ENCODE measurements around the gene KNL1. TPM values are rescaled to one million over a fixed set of nuclear protein-coding genes. Genes with fewer than 3 reads are reported as not detected.

The KNL1 gene
- total RNA-seq, 4 donors from 2014 or later: 6.6 to 26.6 (median 12.8) TPM

GRCh38 chr15:40693904-40694687, 100.0 kb downstream of the KNL1 start:
- no peaks in the 10 kb centered on the region for H3K9me3 ChIP-seq
- H3K36me3 ChIP-seq: no peaks in the 10 kb centered on the region
- DNase-seq: peak in 1 of 3 donors; percentile 41
- no peak for TF ChIP-seq POLR2A (IDR thresholded peaks at IDR 0.05)
- TF ChIP-seq CTCF (IDR thresholded peaks at IDR 0.05): no peak
- H3K27me3 ChIP-seq: no peaks in the 10 kb centered on the region
- H3K27ac ChIP-seq: peak overlapping the region; percentile 96 to 98 (median 98)
- H3K4me1 ChIP-seq: peaks cover 0 to 16% (median 6%) of the 10 kb centered on the region in 4 donors
- H3K4me3 ChIP-seq: peak overlapping the region; percentile 74 to 94 (median 86)

- TF ChIP-seq POLR2A (IDR thresholded peaks at IDR 0.05): peak; percentile 72 to 84
- no peak for TF ChIP-seq CTCF (IDR thresholded peaks at IDR 0.05)
- Histone ChIP-seq H3K36me3 (no peaks in the 10 kb centered on the region), H3K4me3 (peak within 1 kb of the TSS; percentile 74 to 94 (median 86)), H3K9me3 (no peaks in the 10 kb centered on the region), H3K4me1 (peaks cover 0 to 16% (median 6%) of the 10 kb centered on the region in 4 donors), H3K27me3 (no peaks in the 10 kb centered on the region), H3K27ac (peak within 1 kb of the TSS; percentile 96 to 98 (median 98))
- peak; percentile 90 to 97 (median 96) for DNase-seq
Measured at GRCh38 chr15:40694688-40695468, 100.8 kb downstream of the KNL1 start, which contains the start of gene RAD51. Gene RAD51, plus strand, starts transcription at chr15:40695174. Its CDS starts 3,585 bp downstream, at chr15:40698759.

- no peaks in the 10 kb centered on the region for H3K36me3 ChIP-seq
- H3K9me3 ChIP-seq: no peaks in the 10 kb centered on the region
- peaks cover 0 to 16% (median 6%) of the 10 kb centered on the region in 4 donors for H3K4me1 ChIP-seq
- peak overlapping the region; percentile 74 to 94 (median 86) for H3K4me3 ChIP-seq
- no peak for DNase-seq
- H3K27ac ChIP-seq: peak overlapping the region; percentile 96 to 98 (median 98)
- TF ChIP-seq POLR2A (IDR thresholded peaks at IDR 0.05) (no peak), CTCF (IDR thresholded peaks at IDR 0.05) (no peak)
- H3K27me3 ChIP-seq: no peaks in the 10 kb centered on the region
Measured at GRCh38 chr15:40695469-40695890, 101.4 kb downstream of the KNL1 start.

GRCh38 chr15:40696228-40696627, 102.2 kb downstream of the KNL1 start:
- Histone ChIP-seq H3K36me3 (no peaks in the 10 kb centered on the region), H3K4me1 (peaks cover 0 to 16% (median 6%) of the 10 kb centered on the region in 4 donors), H3K27ac (no peak overlapping the region), H3K27me3 (no peaks in the 10 kb centered on the region), H3K4me3 (peak overlapping the region in 1 of 4 donors; percentile 94), H3K9me3 (no peaks in the 10 kb centered on the region)
- DNase-seq: no peak
- TF ChIP-seq CTCF (IDR thresholded peaks at IDR 0.05) (no peak), POLR2A (IDR thresholded peaks at IDR 0.05) (no peak)

GRCh38 chr15:40697916-40698315, 103.9 kb downstream of the KNL1 start:
- H3K4me3 ChIP-seq: no peak overlapping the region
- H3K36me3 ChIP-seq: no peaks in the 10 kb centered on the region
- TF ChIP-seq POLR2A (IDR thresholded peaks at IDR 0.05) (no peak), CTCF (IDR thresholded peaks at IDR 0.05) (no peak)
- no peaks in the 10 kb centered on the region for H3K27me3 ChIP-seq
- H3K9me3 ChIP-seq: no peaks in the 10 kb centered on the region
- H3K27ac ChIP-seq: no peak overlapping the region
- no peak for DNase-seq
- H3K4me1 ChIP-seq: peaks cover 0 to 16% (median 6%) of the 10 kb centered on the region in 4 donors
